OCI-LY3 (cell line): ENCODE measurements around the gene RPL5.

Experiments used
- H2AFZ ChIP-seq: fragments of 200-600, 300-600 bp; shearing (Covaris generic); 2 replicates; pipeline ENCODE4 v1.6.0; 2014; ENCODE audit warnings: antibody characterized with exemption, low read depth, low read length
- H3K27ac ChIP-seq: fragments of 200-600, 300-600 bp; sonication (generic); 2 replicates; pipeline ENCODE4 v1.5.1; 2014; ENCODE audit warnings: mild to moderate bottlenecking, low read length, moderate library complexity, mixed read lengths
- H3K27me3 ChIP-seq: fragments of 200-600, 300-600 bp; sonication (generic); 2 replicates; pipeline ENCODE4 v1.6.1; 2014; ENCODE audit warnings: low read depth, low read length, mixed read lengths
- H3K36me3 ChIP-seq: fragments of 200-600, 300-600 bp; sonication (generic); replicated peaks from 2 replicates; pipeline ENCODE3; 2014; ENCODE audit warnings: low read depth, low read length, mixed read lengths
- H3K4me1 ChIP-seq: fragments of 300-600, 200-600 bp; sonication (generic); 2 replicates; pipeline ENCODE4 v1.6.1; 2014; ENCODE audit warnings: low read length, mixed read lengths
- H3K4me2 ChIP-seq: fragments of 200-600, 300-600 bp; sonication (generic); 2 replicates; pipeline ENCODE4 v1.6.1; 2014; ENCODE audit warnings: low read length, mixed read lengths
- H3K4me3 ChIP-seq: fragments of 300-600, 200-600 bp; sonication (generic); 2 replicates; pipeline ENCODE4 v1.5.1; 2014; ENCODE audit warnings: antibody characterized with exemption, mild to moderate bottlenecking, low read length, moderate library complexity
- H3K79me2 ChIP-seq: fragments of 300-600, 200-600 bp; shearing (Covaris generic); 2 replicates; pipeline ENCODE4 v1.6.1; 2014; ENCODE audit warnings: mild to moderate bottlenecking, low read length, mixed read lengths
- H3K9ac ChIP-seq: fragments of 300-600, 200-600 bp; shearing (Covaris generic); 2 replicates; pipeline ENCODE4 v1.6.0; 2014; ENCODE audit warnings: mild to moderate bottlenecking, low read length, moderate library complexity
- H3K9me3 ChIP-seq: fragments of 200-600, 300-600 bp; shearing (Covaris generic); 2 replicates; pipeline ENCODE4 v1.6.1; 2014; ENCODE audit warnings: low read length, mixed read lengths; ENCODE audit not compliant: insufficient read depth
- H4K20me1 ChIP-seq: fragments of 200-600, 300-600 bp; sonication (generic); 2 replicates; pipeline ENCODE4 v1.6.1; 2016; ENCODE audit warnings: low read length, mixed read lengths; ENCODE audit not compliant: insufficient read depth
- EZH2phosphoT487 ChIP-seq: fragments of 200-600 bp; shearing (Covaris generic); IDR thresholded peaks from 2 replicates; pipeline ENCODE4 v1.6.1; 2018; ENCODE audit warnings: antibody characterized with exemption, mixed run types, low read depth
- TF ChIP-seq, protein P1 (sequence below): fragments of 200-600, 300-600 bp; sonication (generic); IDR thresholded peaks from 2 replicates; pipeline ENCODE4 v1.5.1; 2014; ENCODE audit warnings: antibody characterized with exemption, low read length, low read depth

The RPL5 gene

GRCh38 chr1:92803140-92803887 is 28.5 kb upstream of the RPL5 start:
- Histone ChIP-seq H3K9me3 (no peaks in the 10 kb centered on the region), H3K27ac (no peak overlapping the region), H2AFZ (no peak overlapping the region), H3K36me3 (no peaks in the 10 kb centered on the region), H3K9ac (no peak overlapping the region), H4K20me1 (no peaks in the 10 kb centered on the region), H3K79me2 (no peaks in the 10 kb centered on the region), H3K4me3 (no peak overlapping the region), H3K4me1 (no peaks in the 10 kb centered on the region), H3K27me3 (no peaks in the 10 kb centered on the region), H3K4me2 (no peak overlapping the region)
- TF ChIP-seq, protein P1, sequence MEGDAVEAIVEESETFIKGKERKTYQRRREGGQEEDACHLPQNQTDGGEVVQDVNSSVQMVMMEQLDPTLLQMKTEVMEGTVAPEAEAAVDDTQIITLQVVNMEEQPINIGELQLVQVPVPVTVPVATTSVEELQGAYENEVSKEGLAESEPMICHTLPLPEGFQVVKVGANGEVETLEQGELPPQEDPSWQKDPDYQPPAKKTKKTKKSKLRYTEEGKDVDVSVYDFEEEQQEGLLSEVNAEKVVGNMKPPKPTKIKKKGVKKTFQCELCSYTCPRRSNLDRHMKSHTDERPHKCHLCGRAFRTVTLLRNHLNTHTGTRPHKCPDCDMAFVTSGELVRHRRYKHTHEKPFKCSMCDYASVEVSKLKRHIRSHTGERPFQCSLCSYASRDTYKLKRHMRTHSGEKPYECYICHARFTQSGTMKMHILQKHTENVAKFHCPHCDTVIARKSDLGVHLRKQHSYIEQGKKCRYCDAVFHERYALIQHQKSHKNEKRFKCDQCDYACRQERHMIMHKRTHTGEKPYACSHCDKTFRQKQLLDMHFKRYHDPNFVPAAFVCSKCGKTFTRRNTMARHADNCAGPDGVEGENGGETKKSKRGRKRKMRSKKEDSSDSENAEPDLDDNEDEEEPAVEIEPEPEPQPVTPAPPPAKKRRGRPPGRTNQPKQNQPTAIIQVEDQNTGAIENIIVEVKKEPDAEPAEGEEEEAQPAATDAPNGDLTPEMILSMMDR, result no peak
- no peak for TF ChIP-seq EZH2phosphoT487

GRCh38 chr1:92804721-92805201 is 27.1 kb upstream of the RPL5 start:
- Histone ChIP-seq H4K20me1 (no peaks in the 10 kb centered on the region), H3K36me3 (no peaks in the 10 kb centered on the region), H3K9ac (no peak overlapping the region), H3K27ac (no peak overlapping the region), H3K27me3 (no peaks in the 10 kb centered on the region), H3K4me2 (no peak overlapping the region), H2AFZ (no peak overlapping the region), H3K9me3 (no peaks in the 10 kb centered on the region), H3K4me3 (no peak overlapping the region), H3K79me2 (no peaks in the 10 kb centered on the region), H3K4me1 (no peaks in the 10 kb centered on the region)
- TF ChIP-seq EZH2phosphoT487, result no peak
- TF ChIP-seq, protein P1, result no peak

DNA sequence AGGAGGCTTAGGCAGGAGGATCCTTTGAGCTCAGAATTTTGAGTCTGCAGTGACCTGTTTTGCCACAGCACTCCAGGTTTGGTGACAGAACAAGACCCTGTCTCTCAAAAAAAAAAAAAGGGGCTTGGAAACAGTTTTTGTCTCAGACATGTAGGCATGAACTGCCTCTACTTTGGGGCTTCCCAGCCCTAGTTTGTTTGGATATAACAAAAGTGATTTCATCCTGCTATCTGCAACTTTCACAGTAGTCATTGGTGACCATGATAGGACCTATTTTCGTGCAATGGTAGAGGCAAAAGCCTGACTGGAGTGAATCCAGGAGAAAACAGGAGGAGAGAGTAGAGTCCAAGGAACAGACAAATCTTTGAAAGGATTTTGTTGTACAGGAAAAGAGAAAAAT is 26.6 kb upstream of the RPL5 start:
- no peak overlapping the region for H2AFZ ChIP-seq
- no peak overlapping the region for H3K27ac ChIP-seq
- H3K9ac ChIP-seq, result no peak overlapping the region

GRCh38 chr1:92808381-92808780 is 23.5 kb upstream of the RPL5 start:
- Histone ChIP-seq H3K36me3 (no peaks in the 10 kb centered on the region), H3K27me3 (no peaks in the 10 kb centered on the region), H3K4me3 (no peak overlapping the region), H4K20me1 (no peaks in the 10 kb centered on the region), H3K9me3 (no peaks in the 10 kb centered on the region), H3K79me2 (no peaks in the 10 kb centered on the region), H3K4me2 (no peak overlapping the region), H3K27ac (no peak overlapping the region), H2AFZ (no peak overlapping the region), H3K4me1 (no peaks in the 10 kb centered on the region), H3K9ac (no peak overlapping the region)
- TF ChIP-seq, protein P1, result no peak

More for the DNA sequence above, 26.6 kb upstream of the RPL5 start:
- Histone ChIP-seq H3K27me3 (no peaks in the 10 kb centered on the region), H4K20me1 (no peaks in the 10 kb centered on the region), H3K36me3 (no peaks in the 10 kb centered on the region), H3K4me2 (no peak overlapping the region), H3K4me1 (no peaks in the 10 kb centered on the region), H3K9me3 (no peaks in the 10 kb centered on the region), H3K4me3 (no peak overlapping the region), H3K79me2 (no peaks in the 10 kb centered on the region)
- TF ChIP-seq EZH2phosphoT487, result no peak
- TF ChIP-seq, protein P1, result no peak
